Mesenchymal stem cell (in vitro differentiated cells and primary cell): ENCODE results near the gene CTRB2.

Experiments
- DNase-seq: peaks from one replicate; pipeline ENCODE4 v3.0.0-alpha.2; 2013
- H2AFZ ChIP-seq: one replicate; pipeline ENCODE4 v1.6.1; 2013; ENCODE audit warnings: low read depth, mild to moderate bottlenecking, control low read depth, inconsistent platforms, low read length, moderate library complexity
- H2AK5ac ChIP-seq: 2 replicates; pipeline ENCODE4 v1.6.1; 2013; ENCODE audit warnings: low read length, moderate library complexity, mild to moderate bottlenecking, inconsistent platforms; ENCODE audit not compliant: severe bottlenecking
- H2BK120ac ChIP-seq: one replicate; pipeline ENCODE4 v1.6.1; 2013; ENCODE audit warnings: low read depth, mild to moderate bottlenecking, inconsistent platforms, low read length, moderate library complexity
- H2BK12ac ChIP-seq, 2 experiments: one replicate each; pipeline ENCODE4 v1.6.1; 2013; ENCODE audit warnings: inconsistent platforms in 2 of 2, low read length in 2 of 2, mild to moderate bottlenecking in 2 of 2, moderate library complexity in 2 of 2, control low read depth in 1 of 2
- H2BK15ac ChIP-seq: one replicate; pipeline ENCODE4 v1.6.1; 2013; ENCODE audit warnings: mild to moderate bottlenecking, low read depth, inconsistent platforms; ENCODE audit not compliant: poor library complexity, severe bottlenecking
- H2BK5ac ChIP-seq: 2 replicates; pipeline ENCODE4 v1.6.1; 2013; ENCODE audit warnings: low read depth, mild to moderate bottlenecking, low read length, control low read depth, inconsistent platforms; ENCODE audit not compliant: poor library complexity, severe bottlenecking
- H3K14ac ChIP-seq, 2 experiments: one replicate each; pipeline ENCODE4 v1.6.1; 2013; ENCODE audit warnings: inconsistent platforms in 2 of 2, low read length in 2 of 2, control low read depth in 1 of 2, mild to moderate bottlenecking in 1 of 2, moderate library complexity in 1 of 2
- H3K18ac ChIP-seq, 2 experiments: one replicate each; pipeline ENCODE4 v1.6.1; 2013; ENCODE audit warnings: inconsistent platforms in 2 of 2, low read length in 2 of 2, control low read depth in 1 of 2, low read depth in 1 of 2, mild to moderate bottlenecking in 1 of 2
- H3K23ac ChIP-seq, 2 experiments: one replicate each; pipeline ENCODE4 v1.6.1; 2013; ENCODE audit warnings: inconsistent platforms in 2 of 2, low read length in 2 of 2, mild to moderate bottlenecking in 2 of 2, moderate library complexity in 2 of 2, control low read depth in 1 of 2
- H3K27ac ChIP-seq: 2 replicates; pipeline ENCODE4 v1.5.1; 2013; ENCODE audit warnings: mild to moderate bottlenecking, moderate library complexity, low read length, control low read depth, inconsistent platforms; ENCODE audit not compliant: poor library complexity, severe bottlenecking
- H3K27me3 ChIP-seq, 2 experiments: 2 replicates each; pipeline versions ENCODE4 v1.6.1 to v1.7.0; 2013; ENCODE audit warnings: low read length in 2 of 2, mild to moderate bottlenecking in 2 of 2, moderate library complexity in 2 of 2, control low read depth in 1 of 2, inconsistent platforms in 1 of 2; ENCODE audit not compliant: control insufficient read depth in 1 of 2, insufficient read depth in 1 of 2
- H3K36me3 ChIP-seq, 2 experiments: 2 replicates each; pipeline versions ENCODE4 v1.6.1 to v1.7.0; 2013; ENCODE audit warnings: low read length in 2 of 2, control low read depth in 1 of 2, inconsistent platforms in 1 of 2, low read depth in 1 of 2, mild to moderate bottlenecking in 1 of 2; ENCODE audit not compliant: insufficient read depth in 2 of 2, control insufficient read depth in 1 of 2
- H3K4ac ChIP-seq, 2 experiments: one replicate each; pipeline ENCODE4 v1.6.1; 2013; ENCODE audit warnings: inconsistent platforms in 2 of 2, low read length in 2 of 2, mild to moderate bottlenecking in 2 of 2, moderate library complexity in 2 of 2, control low read depth in 1 of 2, low read depth in 1 of 2
- H3K4me1 ChIP-seq: 2 replicates; pipeline ENCODE4 v1.6.1; 2013; ENCODE audit warnings: low read depth, low read length, control low read depth; ENCODE audit not compliant: control insufficient read depth, insufficient read depth
- H3K4me2 ChIP-seq: 2 replicates; pipeline ENCODE4 v1.6.1; 2013; ENCODE audit warnings: low read length, mild to moderate bottlenecking, inconsistent platforms; ENCODE audit not compliant: poor library complexity, severe bottlenecking
- H3K4me3 ChIP-seq, 2 experiments: 2 replicates each; pipeline versions ENCODE4 v1.5.1 to v1.7.0; 2013; ENCODE audit warnings: low read length in 2 of 2, mild to moderate bottlenecking in 2 of 2, control low read depth in 1 of 2, low read depth in 1 of 2; ENCODE audit not compliant: insufficient read depth in 1 of 2
- H3K79me1 ChIP-seq: replicated peaks from 2 replicates; pipeline ENCODE4 v1.6.1; 2013; ENCODE audit warnings: mild to moderate bottlenecking, control low read depth, low read length, inconsistent platforms; ENCODE audit not compliant: poor library complexity, severe bottlenecking
- H3K9ac ChIP-seq: 2 replicates; pipeline ENCODE4 v1.7.0; 2013; ENCODE audit warnings: mild to moderate bottlenecking, low read length, moderate library complexity
- H3K9me3 ChIP-seq: 2 replicates; pipeline ENCODE4 v1.7.0; 2013; ENCODE audit warnings: mild to moderate bottlenecking, low read length; ENCODE audit not compliant: control insufficient read depth
- H4K8ac ChIP-seq: one replicate; pipeline ENCODE4 v1.6.1; 2013; ENCODE audit warnings: inconsistent platforms, mild to moderate bottlenecking, low read length, moderate library complexity
- H4K91ac ChIP-seq: one replicate; pipeline ENCODE4 v1.6.1; 2013; ENCODE audit warnings: mild to moderate bottlenecking, low read length, inconsistent platforms
- WGBS: methylation state at CpG from one replicate; pipeline ENCODE4 v1.1.7; 2013; ENCODE audit warnings: mixed read lengths; 5-methylcytosine and 5-hydroxymethylcytosine counted together

The CTRB2 gene

DNA sequence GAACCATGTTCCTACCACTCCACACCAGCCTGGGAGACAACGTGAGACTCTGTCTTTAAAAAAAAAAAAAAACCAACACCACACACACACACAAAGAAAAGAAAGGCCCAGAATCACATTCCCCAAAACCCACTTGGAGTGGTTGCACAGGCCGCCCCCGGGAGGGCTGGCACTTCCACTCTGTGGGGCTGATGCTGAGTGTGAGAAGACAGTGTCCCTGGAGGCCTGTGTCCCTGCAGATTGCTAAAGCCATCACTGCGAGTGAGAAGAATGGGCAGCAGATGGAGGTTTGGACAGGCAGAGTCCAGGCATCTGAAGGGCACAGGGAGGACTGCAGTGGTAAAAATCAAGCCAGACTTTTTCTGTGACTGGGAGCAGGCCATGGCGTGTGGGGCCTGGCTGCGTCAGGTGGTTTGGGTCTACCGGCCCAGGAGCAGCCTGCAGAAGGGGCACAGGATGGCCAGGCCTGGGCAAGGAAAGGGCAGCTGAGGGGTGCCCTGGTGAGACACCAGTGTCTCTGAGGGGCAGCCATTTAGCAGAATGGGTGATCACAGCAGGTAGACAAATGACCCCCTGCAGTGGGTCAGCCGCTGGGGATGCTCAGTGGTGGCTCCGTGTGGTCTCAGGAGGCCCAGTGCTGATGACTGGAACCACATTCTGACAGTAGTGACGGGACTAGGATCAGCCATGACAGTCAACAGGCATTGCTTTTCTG, 13.1 kb downstream of the CTRB2 start:
- Histone ChIP-seq H4K8ac (no peak overlapping the region), H4K91ac (no peak overlapping the region), H2AFZ (no peak overlapping the region), H3K9me3 (peaks cover 36% of the 10 kb centered on the region), H3K9ac (no peak overlapping the region), H3K4me2 (no peak overlapping the region), H3K79me1 (no peaks in the 10 kb centered on the region), H3K18ac (no peak overlapping the region), H2AK5ac (no peak overlapping the region), H2BK120ac (no peak overlapping the region), H3K27me3 (peaks cover 29 to 40% of the 10 kb centered on the region in 2 experiments), H2BK5ac (no peak overlapping the region), H2BK12ac (no peak overlapping the region), H3K4me1 (peaks cover 2% of the 10 kb centered on the region), H3K14ac (no peak overlapping the region), H3K27ac (no peak overlapping the region), H3K4me3 (no peak overlapping the region), H3K36me3 (no peaks in the 10 kb centered on the region), H2BK15ac (no peak overlapping the region), H3K23ac (no peak overlapping the region), H3K4ac (no peak overlapping the region)
- DNase-seq = no peak
- 94% methylated on average over 9 of the region's 10 CpGs for WGBS

DNA sequence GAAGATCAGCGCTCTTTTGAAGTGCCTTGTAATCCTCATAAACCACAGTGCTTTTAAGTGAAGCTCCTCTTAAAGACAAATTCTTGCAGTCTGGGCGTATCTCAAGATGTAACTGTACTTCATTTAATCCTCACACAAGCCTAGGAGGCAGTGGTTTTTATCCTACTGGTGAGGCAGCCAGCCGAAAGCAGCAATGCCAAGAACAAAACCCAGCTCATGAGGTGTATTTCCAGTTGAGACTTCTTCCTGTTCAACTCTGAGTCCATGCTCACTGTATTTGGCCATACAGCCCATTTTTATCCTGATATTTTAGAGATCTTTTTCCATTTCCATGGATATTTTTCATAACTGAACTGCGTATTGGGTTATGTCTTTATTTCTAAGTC, 13.7 kb downstream of the CTRB2 start:
- no peaks in the 10 kb centered on the region for H3K79me1 ChIP-seq
- H3K23ac ChIP-seq = no peak overlapping the region
- no peak overlapping the region for H3K9ac ChIP-seq
- peaks cover 2% of the 10 kb centered on the region for H3K4me1 ChIP-seq
- no peak overlapping the region for H4K8ac ChIP-seq
- H3K14ac ChIP-seq = no peak overlapping the region
- no peak for DNase-seq
- H2AK5ac ChIP-seq = no peak overlapping the region
- 83% methylated on average over 3 of the region's 4 CpGs for WGBS
- H4K91ac ChIP-seq = no peak overlapping the region
- H2BK12ac ChIP-seq = no peak overlapping the region
- peaks cover 33 to 43% of the 10 kb centered on the region in 2 experiments for H3K27me3 ChIP-seq
- H3K9me3 ChIP-seq = peaks cover 39% of the 10 kb centered on the region
- no peak overlapping the region for H3K4me2 ChIP-seq
- H3K18ac ChIP-seq = no peak overlapping the region
- no peak overlapping the region for H2BK120ac ChIP-seq
- no peak overlapping the region for H3K27ac ChIP-seq
- no peaks in the 10 kb centered on the region for H3K36me3 ChIP-seq
- H2BK5ac ChIP-seq = no peak overlapping the region
- H2AFZ ChIP-seq = no peak overlapping the region
- no peak overlapping the region for H3K4ac ChIP-seq
- no peak overlapping the region for H2BK15ac ChIP-seq
- H3K4me3 ChIP-seq = no peak overlapping the region

DNA sequence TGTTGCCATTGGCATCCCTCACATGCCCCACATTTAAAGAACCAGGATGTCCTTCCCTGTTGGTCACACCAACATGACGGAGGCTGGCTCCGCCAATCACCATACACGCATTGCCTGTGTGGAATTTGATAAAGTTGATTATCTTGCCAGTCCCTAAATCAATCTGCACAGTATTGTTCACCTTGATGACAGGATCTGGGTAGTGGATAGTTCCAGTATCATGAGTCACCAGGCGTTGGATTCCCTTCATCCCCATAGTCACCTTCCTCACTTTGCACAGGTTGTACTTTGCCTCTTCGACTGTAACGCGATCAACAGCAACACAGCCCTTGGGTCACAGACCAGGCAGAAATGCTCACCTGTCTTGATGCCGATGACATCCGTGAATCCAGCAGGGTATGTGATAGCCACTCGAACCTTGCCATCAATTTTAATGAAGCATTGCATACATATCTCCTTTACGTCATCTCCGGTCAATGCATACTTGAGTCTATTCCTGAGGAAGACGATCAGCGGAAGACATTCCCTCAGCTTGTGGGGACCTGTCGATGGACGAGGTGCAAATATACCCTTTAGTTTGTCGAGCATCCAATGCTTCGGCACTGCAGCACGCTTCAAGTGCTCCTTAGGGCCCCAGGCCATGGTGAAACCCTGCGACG, 14.2 kb downstream of the CTRB2 start:
- no peak overlapping the region for H3K4ac ChIP-seq
- no peak overlapping the region for H3K9ac ChIP-seq
- no peaks in the 10 kb centered on the region for H3K36me3 ChIP-seq
- no peak overlapping the region for H3K27ac ChIP-seq
- no peak overlapping the region for H2BK15ac ChIP-seq
- no peak overlapping the region for H3K23ac ChIP-seq
- WGBS = 95% methylated on average over 21 of the region's 21 CpGs
- H2BK120ac ChIP-seq = no peak overlapping the region
- DNase-seq = no peak
- H2BK5ac ChIP-seq = no peak overlapping the region
- H2AK5ac ChIP-seq = no peak overlapping the region
- peaks cover 2% of the 10 kb centered on the region for H3K4me1 ChIP-seq
- no peak overlapping the region for H3K4me2 ChIP-seq
- no peak overlapping the region for H2BK12ac ChIP-seq
- no peak overlapping the region for H3K14ac ChIP-seq
- no peak overlapping the region for H2AFZ ChIP-seq
- H4K8ac ChIP-seq = no peak overlapping the region
- H4K91ac ChIP-seq = no peak overlapping the region
- H3K4me3 ChIP-seq = no peak overlapping the region
- no peaks in the 10 kb centered on the region for H3K79me1 ChIP-seq
- H3K9me3 ChIP-seq = peaks cover 40% of the 10 kb centered on the region
- no peak overlapping the region for H3K18ac ChIP-seq
- peaks cover 28 to 42% of the 10 kb centered on the region in 2 experiments for H3K27me3 ChIP-seq

DNA sequence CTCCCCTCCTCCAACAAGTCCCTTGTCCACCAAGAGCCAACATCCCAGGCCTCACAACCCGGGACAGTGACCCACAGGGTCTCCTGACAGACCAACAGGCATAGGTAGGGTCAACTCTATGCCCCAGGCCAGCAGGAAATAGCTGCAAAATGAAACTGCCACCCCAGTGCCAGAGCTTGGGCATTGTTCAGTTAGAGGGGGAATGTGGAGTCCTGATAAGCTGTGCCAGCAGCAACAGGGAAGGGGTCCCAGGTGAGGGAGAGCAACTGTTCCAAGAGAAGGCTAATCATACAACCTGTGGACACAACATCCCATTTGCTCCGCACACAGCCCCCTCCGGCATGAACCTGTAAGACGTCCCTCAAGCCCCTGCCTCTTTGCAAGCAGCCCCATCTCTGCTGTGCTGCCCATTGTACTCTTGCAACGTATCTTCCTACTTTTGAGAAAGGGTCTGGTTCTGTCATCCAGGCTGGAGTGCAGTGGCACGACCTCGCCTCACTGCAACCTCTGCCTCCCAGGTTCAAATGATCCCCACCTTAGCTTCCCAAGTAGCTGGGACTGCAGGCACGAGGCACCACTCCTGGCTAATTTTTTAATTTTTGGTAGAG, 17.2 kb downstream of the CTRB2 start:
- H3K4ac ChIP-seq = no peak overlapping the region
- H3K18ac ChIP-seq = no peak overlapping the region
- no peak overlapping the region for H4K8ac ChIP-seq
- H3K9me3 ChIP-seq = peaks cover 48% of the 10 kb centered on the region
- H3K4me3 ChIP-seq = no peak overlapping the region
- H2AK5ac ChIP-seq = no peak overlapping the region
- no peak overlapping the region for H2BK5ac ChIP-seq
- no peak overlapping the region for H2BK12ac ChIP-seq
- WGBS = 85% methylated on average over 7 of the region's 8 CpGs
- H3K14ac ChIP-seq = no peak overlapping the region
- no peak overlapping the region for H3K27ac ChIP-seq
- H2AFZ ChIP-seq = no peak overlapping the region
- H2BK15ac ChIP-seq = no peak overlapping the region
- no peak overlapping the region for H3K4me2 ChIP-seq
- DNase-seq = no peak
- no peaks in the 10 kb centered on the region for H3K79me1 ChIP-seq
- H3K9ac ChIP-seq = no peak overlapping the region
- no peak overlapping the region for H2BK120ac ChIP-seq
- H3K4me1 ChIP-seq = no peaks in the 10 kb centered on the region
- no peak overlapping the region for H3K23ac ChIP-seq
- H3K36me3 ChIP-seq = no peaks in the 10 kb centered on the region
- H4K91ac ChIP-seq = no peak overlapping the region
- peaks cover 11 to 16% of the 10 kb centered on the region in 2 experiments for H3K27me3 ChIP-seq
